ENCODE measurements around the gene TTLL13. TPM values are rescaled to one million over a fixed set of nuclear protein-coding genes. Genes with fewer than 3 reads are reported as not detected.

TTLL13 gene
- total RNA-seq, 2 experiments from 2014 or later = 0.55 to 0.73 TPM

DNA sequence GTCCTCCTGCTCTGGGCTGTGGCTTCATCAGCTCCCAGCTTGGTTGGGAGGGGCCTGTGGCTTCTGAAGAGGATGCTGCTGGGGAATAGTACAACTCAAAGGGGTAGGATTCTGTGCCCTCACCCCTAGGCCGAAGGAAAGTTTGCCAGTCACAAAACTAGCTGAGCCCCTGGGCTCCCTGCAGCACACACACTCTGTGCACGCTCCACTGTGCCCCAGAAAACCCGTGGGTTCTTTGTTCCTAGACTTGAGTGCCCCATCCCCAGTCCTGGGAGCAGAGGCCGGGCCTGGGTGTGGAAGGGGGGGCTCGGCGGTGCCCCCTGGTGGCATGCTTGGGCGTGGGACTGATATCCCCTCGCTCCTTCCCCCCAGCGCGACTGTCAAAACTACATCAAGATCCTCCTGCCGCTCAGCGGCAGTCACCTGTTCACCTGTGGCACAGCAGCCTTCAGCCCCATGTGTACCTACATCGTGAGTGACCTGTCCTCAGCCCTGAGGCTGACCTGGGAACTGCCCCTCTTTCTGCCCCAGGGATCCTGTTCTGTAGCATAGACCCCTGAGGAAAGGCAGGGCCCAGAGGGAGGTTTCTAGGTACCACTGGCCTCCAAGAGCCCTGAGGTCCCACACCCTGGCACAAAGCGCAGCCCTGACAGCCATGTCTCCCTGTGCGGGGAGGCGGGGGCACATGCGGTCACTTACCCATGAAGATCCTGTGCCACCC lies 29.8 kb upstream of the TTLL13 start:
- Mint-ChIP-seq H3K4me1 (ENCODE audit: low read depth) (peaks cover 8% of the 10 kb centered on the region), H3K27me3 (no peaks in the 10 kb centered on the region), H3K36me3 (peaks cover 2% of the 10 kb centered on the region), H3K4me3 (no peak overlapping the region), H3K9me3 (no peaks in the 10 kb centered on the region), H3K27ac (no peak overlapping the region)
- CTCF ChIA-PET = interaction anchor here (0.7 to 3.5 kb wide), 10 partner anchors 12 to 344 kb away, joined by 3 to 14 read pairs (median 4); partner anchors contain the start of gene SEMA4B
- intact Hi-C loops (cut with micrococcal nuclease) = no loop called here
- DNase-seq = peak; percentile 67
- POLR2A ChIA-PET = interaction anchor here (1.0 kb wide), 1 partner anchor 14 kb away, joined by 3 read pairs; the partner anchor contains the start of genes CIB1 and GDPGP1

DNA sequence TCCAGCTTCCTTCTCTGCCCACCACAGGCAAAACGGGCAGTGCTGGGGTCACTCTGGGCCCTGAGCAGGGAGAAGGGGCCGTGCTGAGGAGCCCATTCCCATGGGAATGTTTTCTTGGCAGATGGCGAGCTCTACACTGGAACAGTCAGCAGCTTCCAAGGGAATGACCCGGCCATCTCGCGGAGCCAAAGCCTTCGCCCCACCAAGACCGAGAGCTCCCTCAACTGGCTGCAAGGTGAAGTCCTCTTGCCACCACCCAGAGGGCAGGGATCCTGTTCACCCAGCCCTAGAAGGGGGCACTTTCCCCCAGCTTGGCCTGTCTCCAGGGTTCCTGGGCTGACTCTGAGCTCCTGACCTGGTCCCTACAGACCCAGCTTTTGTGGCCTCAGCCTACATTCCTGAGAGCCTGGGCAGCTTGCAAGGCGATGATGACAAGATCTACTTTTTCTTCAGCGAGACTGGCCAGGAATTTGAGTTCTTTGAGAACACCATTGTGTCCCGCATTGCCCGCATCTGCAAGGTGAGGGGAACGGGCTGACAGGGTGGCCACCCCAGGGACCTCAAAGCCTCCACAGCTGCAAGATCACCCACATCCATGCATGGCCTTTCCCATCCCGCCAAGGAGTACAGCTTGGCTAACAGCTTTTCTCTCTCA lies 28.0 kb upstream of the TTLL13 start:
- CTCF ChIA-PET = interaction anchor here (0.7 to 3.5 kb wide), 17 partner anchors 9 to 146 kb away, joined by 3 to 14 read pairs (median 5); partner anchors contain the start of genes CIB1, GDPGP1 and SEMA4B
- Mint-ChIP-seq H3K36me3 (peaks cover 2% of the 10 kb centered on the region), H3K27ac (no peak overlapping the region), H3K27me3 (no peaks in the 10 kb centered on the region), H3K4me1 (ENCODE audit: low read depth) (peaks cover 4% of the 10 kb centered on the region), H3K9me3 (no peaks in the 10 kb centered on the region), H3K4me3 (no peak overlapping the region)
- DNase-seq = peak; percentile 51
- POLR2A ChIA-PET = interaction anchor here (0.9 kb wide), 1 partner anchor 44 kb away, joined by 3 read pairs; the partner anchor contains the start of gene NGRN
- intact Hi-C loops (cut with micrococcal nuclease) = no loop called here

DNA sequence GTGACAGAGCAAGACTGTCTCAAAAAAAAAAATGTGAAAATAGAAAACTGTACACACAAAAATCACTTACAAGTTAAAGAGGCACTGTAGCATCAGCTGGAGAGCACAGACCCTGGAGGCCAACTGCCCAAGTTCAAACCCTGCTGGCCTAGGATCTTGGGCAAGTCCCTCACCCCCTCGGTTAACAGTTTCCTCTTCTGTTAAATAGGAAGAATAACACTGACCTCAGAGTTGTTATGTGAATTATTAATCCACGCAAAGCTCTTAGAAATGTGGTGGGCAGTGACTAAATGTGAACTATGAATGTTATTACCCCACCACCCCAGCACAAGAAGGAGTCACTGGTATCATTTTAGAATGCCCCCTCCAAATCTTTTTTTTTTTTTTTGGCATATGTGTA lies 26.8 kb upstream of the TTLL13 start:
- H3K27ac Mint-ChIP-seq = no peak overlapping the region
- POLR2A ChIA-PET = interaction anchor here (1.1 kb wide), 1 partner anchor 9 kb away, joined by 3 read pairs; no protein-coding TSS in a partner anchor

DNA sequence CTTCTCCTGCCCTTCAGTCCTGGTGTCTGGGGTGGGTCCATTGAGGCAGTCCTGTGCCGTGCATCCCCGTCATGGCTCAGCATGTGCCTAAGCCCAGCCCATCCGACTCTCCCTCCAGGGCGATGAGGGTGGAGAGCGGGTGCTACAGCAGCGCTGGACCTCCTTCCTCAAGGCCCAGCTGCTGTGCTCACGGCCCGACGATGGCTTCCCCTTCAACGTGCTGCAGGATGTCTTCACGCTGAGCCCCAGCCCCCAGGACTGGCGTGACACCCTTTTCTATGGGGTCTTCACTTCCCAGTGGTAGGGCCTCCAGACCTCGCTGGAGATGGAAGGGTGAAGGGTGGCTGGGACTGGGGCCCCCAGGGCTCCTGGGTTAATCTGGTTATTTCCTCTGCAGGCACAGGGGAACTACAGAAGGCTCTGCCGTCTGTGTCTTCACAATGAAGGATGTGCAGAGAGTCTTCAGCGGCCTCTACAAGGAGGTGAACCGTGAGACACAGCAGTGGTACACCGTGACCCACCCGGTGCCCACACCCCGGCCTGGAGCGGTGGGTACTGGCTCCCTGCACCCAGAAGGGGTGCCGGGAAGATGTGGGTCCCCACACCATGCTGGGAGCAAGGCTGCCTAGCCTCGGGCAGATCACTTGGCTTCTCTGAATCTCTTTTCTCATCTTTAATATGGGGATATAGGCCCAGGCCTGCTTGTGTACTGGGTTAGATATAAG lies 25.8 kb upstream of the TTLL13 start:
- intact Hi-C loops (cut with micrococcal nuclease) = no loop called here
- H3K9me3 Mint-ChIP-seq = no peaks in the 10 kb centered on the region
- H3K4me3 Mint-ChIP-seq = no peak overlapping the region
- peaks cover 4% of the 10 kb centered on the region for H3K4me1 Mint-ChIP-seq (ENCODE audit: low read depth)
- CTCF ChIA-PET = no interaction called here
- POLR2A ChIA-PET = no interaction called here
- H3K27ac Mint-ChIP-seq = no peak overlapping the region
- H3K36me3 Mint-ChIP-seq = peaks cover 2% of the 10 kb centered on the region
- H3K27me3 Mint-ChIP-seq = no peaks in the 10 kb centered on the region
- DNase-seq = no peak

More for the DNA sequence above, 26.8 kb upstream of the TTLL13 start:
- CTCF ChIA-PET = interaction anchor here (0.6 to 0.7 kb wide), 3 partner anchors 22 to 1598 kb away, joined by 3 to 5 read pairs (median 3); no protein-coding TSS in a partner anchor
- H3K27me3 Mint-ChIP-seq = no peaks in the 10 kb centered on the region
- no peak for DNase-seq
- no peak overlapping the region for H3K4me3 Mint-ChIP-seq
- intact Hi-C loops (cut with micrococcal nuclease) = no loop called here
- peaks cover 2% of the 10 kb centered on the region for H3K36me3 Mint-ChIP-seq
- H3K4me1 Mint-ChIP-seq (ENCODE audit: low read depth) = peaks cover 4% of the 10 kb centered on the region
- H3K9me3 Mint-ChIP-seq = no peaks in the 10 kb centered on the region

DNA sequence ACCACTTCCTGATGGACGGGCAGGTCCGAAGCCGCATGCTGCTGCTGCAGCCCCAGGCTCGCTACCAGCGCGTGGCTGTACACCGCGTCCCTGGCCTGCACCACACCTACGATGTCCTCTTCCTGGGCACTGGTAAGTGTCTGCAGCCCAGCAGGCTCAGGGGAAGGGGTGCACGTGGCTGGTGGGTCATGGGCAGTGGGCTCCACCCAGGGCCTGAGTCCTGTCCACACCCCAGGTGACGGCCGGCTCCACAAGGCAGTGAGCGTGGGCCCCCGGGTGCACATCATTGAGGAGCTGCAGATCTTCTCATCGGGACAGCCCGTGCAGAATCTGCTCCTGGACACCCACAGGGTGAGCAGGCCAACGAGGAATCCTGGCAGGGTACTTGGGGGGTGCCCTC lies 24.3 kb upstream of the TTLL13 start:
- CTCF ChIA-PET = interaction anchor here (0.9 kb wide), 1 partner anchor 138 kb away, joined by 3 read pairs; no protein-coding TSS in a partner anchor
- peaks cover 16% of the 10 kb centered on the region for H3K36me3 Mint-ChIP-seq
- peaks cover 10% of the 10 kb centered on the region for H3K4me1 Mint-ChIP-seq (ENCODE audit: low read depth)
- H3K9me3 Mint-ChIP-seq = no peaks in the 10 kb centered on the region
- H3K27ac Mint-ChIP-seq = no peak overlapping the region
- no peak overlapping the region for H3K4me3 Mint-ChIP-seq
- intact Hi-C loops (cut with micrococcal nuclease) = no loop called here
- POLR2A ChIA-PET = no interaction called here
- H3K27me3 Mint-ChIP-seq = no peaks in the 10 kb centered on the region
- DNase-seq = no peak

DNA sequence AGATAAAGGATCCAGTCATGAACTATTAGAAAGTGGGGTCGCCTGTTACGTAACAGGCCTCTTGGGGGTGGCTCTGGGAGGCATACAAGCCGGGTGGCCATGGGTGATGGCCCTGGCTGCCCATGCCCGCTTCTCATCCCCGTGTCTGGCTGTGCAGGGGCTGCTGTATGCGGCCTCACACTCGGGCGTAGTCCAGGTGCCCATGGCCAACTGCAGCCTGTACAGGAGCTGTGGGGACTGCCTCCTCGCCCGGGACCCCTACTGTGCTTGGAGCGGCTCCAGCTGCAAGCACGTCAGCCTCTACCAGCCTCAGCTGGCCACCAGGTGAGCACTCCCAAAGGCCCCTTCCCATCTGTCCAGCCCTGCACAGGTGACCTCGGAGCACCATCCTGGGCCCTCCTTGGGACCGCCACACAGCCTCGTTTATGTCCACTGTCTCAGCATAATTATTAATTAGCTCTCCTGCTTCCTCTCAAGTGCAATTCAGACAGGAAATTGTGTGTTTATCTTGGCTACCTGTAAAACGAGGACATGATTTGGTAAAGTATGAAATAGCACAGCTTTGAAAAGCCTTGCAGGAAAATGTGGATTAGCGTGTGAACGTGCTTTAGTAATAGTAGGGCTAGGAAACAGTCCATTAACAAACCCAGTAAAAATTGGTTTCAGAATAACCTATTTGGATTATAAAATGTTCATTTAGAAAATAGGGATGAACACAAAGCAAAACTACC lies 23.7 kb upstream of the TTLL13 start:
- H3K36me3 Mint-ChIP-seq = peaks cover 17% of the 10 kb centered on the region
- H3K9me3 Mint-ChIP-seq = no peaks in the 10 kb centered on the region
- no peaks in the 10 kb centered on the region for H3K27me3 Mint-ChIP-seq
- DNase-seq = no peak
- no peak overlapping the region for H3K27ac Mint-ChIP-seq
- no peak overlapping the region for H3K4me3 Mint-ChIP-seq
- CTCF ChIA-PET = interaction anchor here (0.9 kb wide), 1 partner anchor 139 kb away, joined by 3 read pairs; no protein-coding TSS in a partner anchor
- POLR2A ChIA-PET = no interaction called here
- peaks cover 17% of the 10 kb centered on the region for H3K4me1 Mint-ChIP-seq (ENCODE audit: low read depth)
- intact Hi-C loops (cut with micrococcal nuclease) = no loop called here

DNA sequence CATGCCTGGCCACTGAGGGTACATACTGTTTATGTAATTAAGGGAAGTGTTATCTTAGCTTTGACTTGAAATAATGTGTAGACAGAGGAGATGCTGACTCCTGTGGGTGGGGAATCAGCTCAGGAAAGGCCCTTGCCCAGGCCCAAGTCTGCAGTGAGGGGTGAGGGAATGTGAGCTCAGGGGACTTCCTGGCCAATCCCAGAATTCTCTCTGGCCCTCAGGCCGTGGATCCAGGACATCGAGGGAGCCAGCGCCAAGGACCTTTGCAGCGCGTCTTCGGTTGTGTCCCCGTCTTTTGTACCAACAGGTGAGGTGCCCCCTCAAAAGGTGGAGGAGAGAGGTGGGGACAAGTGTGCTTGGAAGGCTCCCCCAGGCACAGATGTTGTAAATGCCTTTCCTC lies 22.0 kb upstream of the TTLL13 start:
- POLR2A ChIA-PET = no interaction called here
- no peaks in the 10 kb centered on the region for H3K9me3 Mint-ChIP-seq

DNA sequence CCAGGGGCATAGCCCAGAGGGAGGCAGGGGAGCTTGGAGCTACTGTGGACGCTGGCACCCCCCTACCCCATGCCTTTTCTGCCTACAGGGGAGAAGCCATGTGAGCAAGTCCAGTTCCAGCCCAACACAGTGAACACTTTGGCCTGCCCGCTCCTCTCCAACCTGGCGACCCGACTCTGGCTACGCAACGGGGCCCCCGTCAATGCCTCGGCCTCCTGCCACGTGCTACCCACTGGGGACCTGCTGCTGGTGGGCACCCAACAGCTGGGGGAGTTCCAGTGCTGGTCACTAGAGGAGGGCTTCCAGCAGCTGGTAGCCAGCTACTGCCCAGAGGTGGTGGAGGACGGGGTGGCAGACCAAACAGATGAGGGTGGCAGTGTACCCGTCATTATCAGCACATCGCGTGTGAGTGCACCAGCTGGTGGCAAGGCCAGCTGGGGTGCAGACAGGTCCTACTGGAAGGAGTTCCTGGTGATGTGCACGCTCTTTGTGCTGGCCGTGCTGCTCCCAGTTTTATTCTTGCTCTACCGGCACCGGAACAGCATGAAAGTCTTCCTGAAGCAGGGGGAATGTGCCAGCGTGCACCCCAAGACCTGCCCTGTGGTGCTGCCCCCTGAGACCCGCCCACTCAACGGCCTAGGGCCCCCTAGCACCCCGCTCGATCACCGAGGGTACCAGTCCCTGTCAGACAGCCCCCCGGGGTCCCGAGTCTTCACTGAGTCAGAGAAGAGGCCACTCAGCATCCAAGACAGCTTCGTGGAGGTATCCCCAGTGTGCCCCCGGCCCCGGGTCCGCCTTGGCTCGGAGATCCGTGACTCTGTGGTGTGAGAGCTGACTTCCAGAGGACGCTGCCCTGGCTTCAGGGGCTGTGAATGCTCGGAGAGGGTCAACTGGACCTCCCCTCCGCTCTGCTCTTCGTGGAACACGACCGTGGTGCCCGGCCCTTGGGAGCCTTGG lies 21.3 kb upstream of the TTLL13 start:
- ChIA-PET POLR2A (interaction anchor here (1.3 kb wide), 1 partner anchor 25 kb away, joined by 3 read pairs; no protein-coding TSS in a partner anchor), CTCF (no interaction called here)
- no peaks in the 10 kb centered on the region for H3K9me3 Mint-ChIP-seq
- H3K36me3 Mint-ChIP-seq = peaks cover 30% of the 10 kb centered on the region
- H3K4me1 Mint-ChIP-seq (ENCODE audit: low read depth) = peaks cover 36% of the 10 kb centered on the region
- no peaks in the 10 kb centered on the region for H3K27me3 Mint-ChIP-seq
- H3K27ac Mint-ChIP-seq = no peak overlapping the region
- no peak overlapping the region for H3K4me3 Mint-ChIP-seq
- DNase-seq = no peak
- intact Hi-C loops (cut with micrococcal nuclease) = no loop called here

More for the DNA sequence above, 22.0 kb upstream of the TTLL13 start:
- no peak for DNase-seq
- Mint-ChIP-seq H3K4me3 (no peak overlapping the region), H3K36me3 (peaks cover 26% of the 10 kb centered on the region), H3K27ac (no peak overlapping the region), H3K27me3 (no peaks in the 10 kb centered on the region), H3K4me1 (ENCODE audit: low read depth) (peaks cover 33% of the 10 kb centered on the region)
- CTCF ChIA-PET = no interaction called here
- intact Hi-C loops (cut with micrococcal nuclease) = no loop called here

DNA sequence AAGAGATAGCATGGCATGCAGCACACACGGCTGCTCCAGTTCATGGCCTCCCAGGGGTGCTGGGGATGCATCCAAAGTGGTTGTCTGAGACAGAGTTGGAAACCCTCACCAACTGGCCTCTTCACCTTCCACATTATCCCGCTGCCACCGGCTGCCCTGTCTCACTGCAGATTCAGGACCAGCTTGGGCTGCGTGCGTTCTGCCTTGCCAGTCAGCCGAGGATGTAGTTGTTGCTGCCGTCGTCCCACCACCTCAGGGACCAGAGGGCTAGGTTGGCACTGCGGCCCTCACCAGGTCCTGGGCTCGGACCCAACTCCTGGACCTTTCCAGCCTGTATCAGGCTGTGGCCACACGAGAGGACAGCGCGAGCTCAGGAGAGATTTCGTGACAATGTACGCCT lies 20.4 kb upstream of the TTLL13 start:
- POLR2A ChIA-PET = interaction anchor here (1.3 kb wide), 1 partner anchor 26 kb away, joined by 3 read pairs; no protein-coding TSS in a partner anchor
- CTCF ChIA-PET = interaction anchor here (0.5 kb wide), 1 partner anchor 701 kb away, joined by 4 read pairs; no protein-coding TSS in a partner anchor

DNA sequence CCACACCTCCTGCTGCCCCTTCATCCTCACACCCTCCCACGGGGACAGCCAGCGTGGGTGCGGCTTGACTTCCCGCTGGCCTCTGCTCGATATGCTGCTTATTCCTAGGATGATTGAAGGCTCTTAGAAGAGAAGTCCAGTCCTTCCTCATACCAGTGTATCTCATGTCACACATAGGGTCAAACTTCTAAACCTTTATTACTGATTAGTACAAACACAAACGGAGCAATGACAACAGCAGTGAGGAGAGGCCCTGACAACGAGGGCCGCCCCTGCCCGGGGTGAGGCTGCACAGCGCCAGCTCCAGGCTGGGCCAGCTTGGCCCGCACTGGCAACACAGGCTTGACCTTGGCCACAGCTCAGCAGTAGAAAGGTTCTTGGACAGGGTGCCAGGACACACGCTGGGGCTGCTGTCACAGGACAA lies 19.3 kb upstream of the TTLL13 start:
- H3K4me1 Mint-ChIP-seq (ENCODE audit: low read depth) = peaks cover 44% of the 10 kb centered on the region

More for the DNA sequence above, 20.4 kb upstream of the TTLL13 start:
- Mint-ChIP-seq H3K27me3 (no peaks in the 10 kb centered on the region), H3K27ac (peak overlapping the region; percentile 69), H3K9me3 (no peaks in the 10 kb centered on the region), H3K4me1 (ENCODE audit: low read depth) (peaks cover 36% of the 10 kb centered on the region), H3K36me3 (peaks cover 30% of the 10 kb centered on the region), H3K4me3 (no peak overlapping the region)
- no peak for DNase-seq
- intact Hi-C loops (cut with micrococcal nuclease) = no loop called here

More for the DNA sequence above, 19.3 kb upstream of the TTLL13 start:
- POLR2A ChIA-PET = interaction anchor here (0.9 to 4.7 kb wide), 3 partner anchors 18 to 337 kb away, joined by 3 to 30 read pairs (median 5); partner anchors contain the start of genes AP3S2 and NGRN
- intact Hi-C loops (cut with micrococcal nuclease) = loop anchor here (2.0 to 5.0 kb wide), 4 partner anchors 133 to 702 kb away; partner anchors contain the start of genes AP3S2, HDDC3 and IQGAP1
- Mint-ChIP-seq H3K36me3 (peaks cover 30% of the 10 kb centered on the region), H3K27me3 (no peaks in the 10 kb centered on the region), H3K27ac (peak overlapping the region; percentile 92), H3K9me3 (no peaks in the 10 kb centered on the region), H3K4me3 (peak overlapping the region; percentile 26)
- no peak for DNase-seq
- CTCF ChIA-PET = interaction anchor here (0.6 to 4.3 kb wide), 4 partner anchors 9 to 276 kb away, joined by 4 to 18 read pairs (median 10); no protein-coding TSS in a partner anchor
